Naive thymus-derived CD4-positive, alpha-beta T cell (primary cell): Measurements from ENCODE around the gene PSKH1. TPM values are rescaled to one million over a fixed set of nuclear protein-coding genes. Genes with fewer than 3 reads are reported as not detected.

Experiments used
- ATAC-seq: fragments of 150-1000 bp; cut with Tn5 transposase; 2 replicates; pipeline ENCODE4 v1.10.0; 2021; ENCODE audit warnings: mild to moderate bottlenecking, moderate library complexity
- CTCF ChIA-PET: fragments of 350-600 bp; sonication (Branson Sonifier 250); formaldehyde crosslinking; loops from one replicate; lab custom pipeline; 2021; ENCODE audit warnings: antibody characterized with exemption; lab: Charles Lee
- POLR2A ChIA-PET: fragments of 350-600 bp; sonication (Branson Sonifier 250); formaldehyde crosslinking; loops from one replicate; lab custom pipeline; 2021; ENCODE audit warnings: antibody characterized with exemption, inconsistent platforms; lab: Charles Lee
- DNase-seq, 9 donors: peaks; one replicate each; pipeline versions ENCODE4 v3.0.0 to v3.0.0-alpha.2; 2020 to 2022; ENCODE audit warnings: mixed read lengths in 1 of 9
- H3K27ac ChIP-seq: one replicate; pipeline ENCODE4 v1.7.0; 2013; ENCODE audit warnings: mild to moderate bottlenecking, low read depth, low read length, moderate library complexity
- H3K27me3 ChIP-seq, 2 donors: one replicate each; pipeline ENCODE4 v1.7.0; 2013; ENCODE audit warnings: low read length in 2 of 2, mild to moderate bottlenecking in 2 of 2, moderate library complexity in 2 of 2; ENCODE audit not compliant: control insufficient read depth in 2 of 2, insufficient read depth in 2 of 2
- H3K36me3 ChIP-seq, 3 experiments: 1 replicate in 2 of 3; 2 replicates in 1 of 3; pipeline ENCODE4 v1.7.0; 2013; ENCODE audit warnings: low read length in 3 of 3, mild to moderate bottlenecking in 3 of 3, moderate library complexity in 1 of 3; ENCODE audit not compliant: insufficient read depth in 3 of 3, control insufficient read depth in 2 of 3
- H3K4me1 ChIP-seq, 2 donors: one replicate each; pipeline ENCODE4 v1.7.0; 2013; ENCODE audit warnings: low read length in 2 of 2, mild to moderate bottlenecking in 2 of 2, moderate library complexity in 1 of 2; ENCODE audit not compliant: control insufficient read depth in 2 of 2, insufficient read depth in 2 of 2
- H3K4me3 ChIP-seq: 2 replicates; pipeline ENCODE4 v1.7.0; 2013; ENCODE audit warnings: mild to moderate bottlenecking, low read length
- H3K9me3 ChIP-seq, 3 experiments: 1 replicate in 2 of 3; 2 replicates in 1 of 3; pipeline ENCODE4 v1.7.0; 2013; ENCODE audit warnings: low read length in 3 of 3; ENCODE audit not compliant: control insufficient read depth in 2 of 3
- H3K27ac Mint-ChIP-seq, 9 donors: one replicate each; pipeline ENCODE4 v1.8.0; 2020 to 2022; ENCODE audit warnings: mixed read lengths in 9 of 9, mild to moderate bottlenecking in 8 of 9, moderate library complexity in 5 of 9, inconsistent platforms in 2 of 9
- H3K27me3 Mint-ChIP-seq, 5 donors: one replicate each; pipeline ENCODE4 v1.8.0; 2021 to 2022; ENCODE audit warnings: mixed read lengths in 5 of 5, mild to moderate bottlenecking in 1 of 5
- H3K36me3 Mint-ChIP-seq, 5 donors: one replicate each; pipeline ENCODE4 v1.8.0; 2020 to 2022; ENCODE audit warnings: mixed read lengths in 5 of 5, mild to moderate bottlenecking in 3 of 5, inconsistent platforms in 1 of 5
- H3K4me1 Mint-ChIP-seq, 7 donors: one replicate each; pipeline ENCODE4 v1.8.0; 2020 to 2022; ENCODE audit warnings: mixed read lengths in 7 of 7, mild to moderate bottlenecking in 3 of 7, inconsistent platforms in 1 of 7
- H3K4me3 Mint-ChIP-seq, 10 donors: one replicate each; pipeline ENCODE4 v1.8.0; 2020 to 2022; ENCODE audit warnings: mild to moderate bottlenecking in 10 of 10, mixed read lengths in 10 of 10, moderate library complexity in 6 of 10, inconsistent platforms in 2 of 10
- H3K9me3 Mint-ChIP-seq, 11 donors: one replicate each; pipeline ENCODE4 v1.8.0; 2020 to 2022; ENCODE audit warnings: mixed read lengths in 11 of 11, mild to moderate bottlenecking in 4 of 11, inconsistent platforms in 1 of 11, moderate library complexity in 1 of 11
- intact Hi-C, 2 donors: fragments of 100-400 bp; cut with micrococcal nuclease; formaldehyde crosslinking; loops; one replicate each; pipeline ENCODE4 v1.15.1; 2023
- polyA plus RNA-seq, 2 donors: library from polyadenylated mRNA; unstranded; fragments of 300-500 nt; fragmentation: Illumina TruSeq; gene quantifications; one replicate each; pipeline ENCODE4 v1.2.3, GENCODE V29; 2021
- total RNA-seq, 6 experiments: library from RNA in 5 of 6; stranded (reverse) in 5 of 6; gene quantifications; 1 replicate in 5 of 6; 2 replicates in 1 of 6; pipeline ENCODE4 v1.2.3 and lab custom pipeline; 2021 to 2026

Gene PSKH1
- total and polyA plus RNA-seq, 7 experiments from 2014 or later: 18.0 to 34.0 (median 23.3) TPM

DNA sequence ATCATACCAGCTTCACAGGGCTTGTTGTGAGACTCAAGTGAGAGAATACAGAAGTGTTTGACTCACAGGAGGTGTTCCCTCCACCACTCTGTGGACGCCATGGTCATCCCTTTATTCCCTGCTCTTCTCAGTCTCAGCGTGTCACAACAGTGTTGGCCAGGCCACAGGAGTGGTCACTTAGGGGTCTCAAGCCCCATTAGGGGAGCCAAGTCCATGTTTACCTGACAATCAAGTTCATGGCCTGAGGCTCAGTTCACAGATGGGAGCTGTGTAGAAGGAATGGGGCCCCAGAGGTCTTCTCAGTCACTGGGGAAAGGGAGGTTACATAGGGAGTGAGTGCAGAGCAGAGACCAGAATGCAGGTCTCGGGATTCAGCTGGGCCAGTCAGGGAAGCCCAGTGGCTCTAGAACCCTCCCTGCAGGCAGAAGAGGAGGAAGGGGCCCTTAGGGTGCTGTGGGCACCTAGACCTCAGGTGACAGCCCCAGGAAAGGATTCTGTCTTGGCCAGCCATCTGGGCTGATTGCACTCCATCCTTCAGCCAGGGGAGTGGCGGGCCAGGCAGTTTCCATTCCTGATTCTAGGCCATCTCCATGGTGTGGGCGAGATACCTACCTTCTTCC is 36.0 kb upstream of the PSKH1 start:
- intact Hi-C loops: no loop called here
- no peaks in the 10 kb centered on the region for H3K27me3 Mint-ChIP-seq
- Histone ChIP-seq H3K4me3 (no peak overlapping the region), H3K36me3 (peaks cover 0 to 24% (median 0%) of the 10 kb centered on the region in 3 experiments), H3K27ac (no peak overlapping the region), H3K27me3 (no peaks in the 10 kb centered on the region), H3K4me1 (peaks cover 0 to 7% of the 10 kb centered on the region in 2 donors), H3K9me3 (no peaks in the 10 kb centered on the region)
- H3K4me3 Mint-ChIP-seq: no peak overlapping the region
- DNase-seq: no peak
- H3K27ac Mint-ChIP-seq: peak overlapping the region in 8 of 9 donors; percentile 21 to 74 (median 33)
- H3K9me3 Mint-ChIP-seq: no peaks in the 10 kb centered on the region
- ChIA-PET CTCF (interaction anchor here (1.0 kb wide), 1 partner anchor 9 kb away, joined by 4 read pairs; no protein-coding TSS in a partner anchor), POLR2A (interaction anchor here (0.6 to 0.7 kb wide), 2 partner anchors 8 to 37 kb away, joined by 3 to 4 read pairs; no protein-coding TSS in a partner anchor)
- peaks cover 18 to 43% (median 37%) of the 10 kb centered on the region in 7 donors for H3K4me1 Mint-ChIP-seq
- H3K36me3 Mint-ChIP-seq: peaks cover 0 to 5% (median 0%) of the 10 kb centered on the region in 5 donors
- ATAC-seq: no peak

DNA sequence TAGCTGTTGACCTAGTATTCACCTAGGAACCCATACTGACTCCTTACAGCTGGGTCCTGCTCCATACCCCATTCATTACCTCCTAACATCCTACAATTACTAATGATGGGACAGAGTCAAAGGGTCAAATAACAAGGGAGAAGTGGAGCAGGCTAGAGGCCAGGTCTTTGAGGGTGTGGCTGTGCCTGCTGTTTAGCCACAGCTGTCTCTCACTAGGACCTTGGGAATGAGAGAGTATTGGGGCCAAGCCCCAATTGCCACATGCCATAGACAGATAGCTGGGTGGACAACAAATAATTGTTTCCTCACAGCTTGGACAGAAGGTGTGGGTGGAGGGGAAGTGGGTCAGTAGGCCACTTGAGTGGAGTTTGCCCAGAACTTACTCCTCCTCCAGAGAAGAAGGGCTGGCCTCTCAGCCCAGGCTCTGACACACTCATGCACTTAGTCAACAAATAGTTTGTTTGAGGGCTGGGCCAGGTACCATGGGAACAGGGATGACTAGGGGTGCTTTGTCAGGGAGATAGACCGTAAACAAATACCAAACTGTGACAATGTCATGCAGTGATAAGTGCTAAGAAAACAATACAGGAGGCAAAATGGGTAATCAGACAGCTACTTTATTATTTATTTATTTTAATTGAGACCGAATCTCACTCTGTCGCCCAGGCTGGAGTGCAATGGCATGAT is 35.4 kb upstream of the PSKH1 start:
- Histone ChIP-seq H3K27ac (no peak overlapping the region), H3K36me3 (peaks cover 0 to 30% (median 0%) of the 10 kb centered on the region in 3 experiments), H3K27me3 (no peaks in the 10 kb centered on the region), H3K4me1 (peaks cover 0 to 7% of the 10 kb centered on the region in 2 donors), H3K9me3 (no peaks in the 10 kb centered on the region), H3K4me3 (no peak overlapping the region)
- Mint-ChIP-seq H3K4me1 (peaks cover 21 to 47% (median 37%) of the 10 kb centered on the region in 7 donors), H3K27ac (peak overlapping the region in 7 of 9 donors; percentile 8 to 74 (median 34)), H3K9me3 (no peaks in the 10 kb centered on the region), H3K36me3 (peaks cover 0 to 5% (median 0%) of the 10 kb centered on the region in 5 donors), H3K4me3 (no peak overlapping the region), H3K27me3 (no peaks in the 10 kb centered on the region)
- intact Hi-C loops: no loop called here
- ATAC-seq (peak; percentile 78), DNase-seq (no peak)
- ChIA-PET CTCF (no interaction called here), POLR2A (interaction anchor here (0.6 kb wide), 1 partner anchor 9 kb away, joined by 4 read pairs; no protein-coding TSS in a partner anchor)

DNA sequence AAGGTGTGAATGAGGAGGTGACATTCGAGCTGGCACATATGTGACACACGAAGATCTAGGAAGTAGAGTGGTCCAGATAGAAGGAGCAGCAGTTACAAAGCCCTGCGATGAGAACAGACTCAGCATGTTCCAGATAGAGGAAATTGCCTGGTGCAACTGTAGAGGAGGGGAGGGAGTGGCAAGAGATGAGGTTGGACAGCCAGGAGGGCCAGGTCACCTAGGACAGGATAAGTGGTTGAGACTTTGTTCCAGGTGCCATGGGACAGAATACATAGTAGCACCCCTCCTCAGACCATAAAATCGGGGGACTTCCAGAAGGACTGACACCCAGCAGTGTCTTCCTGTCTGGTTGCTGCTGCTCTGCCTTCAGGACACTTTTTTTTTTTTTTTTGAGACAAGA is 34.6 kb upstream of the PSKH1 start:
- H3K9me3 ChIP-seq: no peaks in the 10 kb centered on the region
- DNase-seq (no peak), ATAC-seq (peak; percentile 11)
- Mint-ChIP-seq H3K9me3 (no peaks in the 10 kb centered on the region), H3K4me3 (no peak overlapping the region), H3K4me1 (peaks cover 23 to 47% (median 37%) of the 10 kb centered on the region in 7 donors), H3K36me3 (peaks cover 0 to 5% (median 0%) of the 10 kb centered on the region in 5 donors), H3K27me3 (no peaks in the 10 kb centered on the region), H3K27ac (peak overlapping the region in 7 of 9 donors; percentile 19 to 74 (median 56))
- peaks cover 0 to 7% of the 10 kb centered on the region in 2 donors for H3K4me1 ChIP-seq
- H3K36me3 ChIP-seq: peaks cover 0 to 37% (median 0%) of the 10 kb centered on the region in 3 experiments
- ChIA-PET CTCF (no interaction called here), POLR2A (interaction anchor here (0.7 kb wide), 1 partner anchor 33 kb away, joined by 3 read pairs; no protein-coding TSS in a partner anchor)
- intact Hi-C loops: no loop called here
- H3K27ac ChIP-seq: no peak overlapping the region
- no peaks in the 10 kb centered on the region for H3K27me3 ChIP-seq
- no peak overlapping the region for H3K4me3 ChIP-seq

DNA sequence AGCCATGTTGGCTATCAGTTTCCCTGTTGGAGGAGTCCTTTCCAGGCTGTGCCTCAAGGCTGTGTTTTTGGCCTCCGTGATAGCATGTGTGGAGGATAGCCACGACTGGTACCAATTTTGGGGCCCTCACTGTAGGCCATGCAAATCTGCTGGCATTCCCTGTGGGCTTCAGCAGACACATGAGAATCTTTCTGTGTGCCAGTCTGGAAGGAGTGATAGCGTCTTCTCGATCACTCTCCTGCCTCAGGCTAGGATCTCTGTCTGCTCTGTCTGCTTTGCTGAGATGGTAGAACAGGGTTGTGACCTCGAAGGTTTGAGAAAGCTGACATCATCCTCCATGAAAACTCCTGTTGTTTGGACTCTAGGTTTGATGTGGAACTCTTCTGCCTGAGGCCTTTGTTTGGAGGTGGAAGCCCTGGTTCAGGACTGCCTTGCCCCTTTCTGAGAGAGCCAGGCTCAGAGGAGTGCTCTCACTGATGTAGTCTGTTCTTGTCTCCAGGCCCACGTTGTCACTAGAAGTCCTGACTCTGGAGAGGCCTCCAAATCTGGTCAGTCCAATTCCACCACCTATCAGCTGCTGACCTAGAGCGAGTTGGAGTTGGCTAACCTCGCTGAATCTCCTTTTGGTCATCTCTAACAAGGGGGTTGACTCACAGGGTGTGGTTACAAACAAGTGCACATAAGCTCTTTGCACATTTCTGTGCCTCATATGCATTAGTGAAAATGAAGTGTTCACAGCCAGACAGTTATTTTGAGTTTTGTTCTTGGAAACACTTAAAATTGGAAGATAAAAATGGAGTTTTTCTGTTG is 32.3 kb upstream of the PSKH1 start:
- intact Hi-C loops: no loop called here
- H3K4me3 ChIP-seq: no peak overlapping the region
- no peaks in the 10 kb centered on the region for H3K27me3 Mint-ChIP-seq
- H3K27ac ChIP-seq: no peak overlapping the region
- no peaks in the 10 kb centered on the region for H3K27me3 ChIP-seq
- peaks cover 18 to 40% (median 27%) of the 10 kb centered on the region in 7 donors for H3K4me1 Mint-ChIP-seq
- H3K4me3 Mint-ChIP-seq: no peak overlapping the region
- DNase-seq (no peak), ATAC-seq (no peak)
- no peaks in the 10 kb centered on the region for H3K9me3 ChIP-seq
- no peaks in the 10 kb centered on the region for H3K9me3 Mint-ChIP-seq
- H3K36me3 Mint-ChIP-seq: peaks cover 0 to 5% (median 0%) of the 10 kb centered on the region in 5 donors
- CTCF ChIA-PET: interaction anchor here (1.1 kb wide), 1 partner anchor 44 kb away, joined by 4 read pairs; no protein-coding TSS in a partner anchor
- peaks cover 0 to 37% (median 0%) of the 10 kb centered on the region in 3 experiments for H3K36me3 ChIP-seq
- H3K27ac Mint-ChIP-seq: peak overlapping the region in 4 of 9 donors; percentile 38 to 62 (median 44)
- H3K4me1 ChIP-seq: peaks cover 0 to 7% of the 10 kb centered on the region in 2 donors
- POLR2A ChIA-PET: interaction anchor here (0.6 to 0.9 kb wide), 2 partner anchors 17 to 76 kb away, joined by 3 to 5 read pairs; partner anchors contain the start of gene PSMB10

DNA sequence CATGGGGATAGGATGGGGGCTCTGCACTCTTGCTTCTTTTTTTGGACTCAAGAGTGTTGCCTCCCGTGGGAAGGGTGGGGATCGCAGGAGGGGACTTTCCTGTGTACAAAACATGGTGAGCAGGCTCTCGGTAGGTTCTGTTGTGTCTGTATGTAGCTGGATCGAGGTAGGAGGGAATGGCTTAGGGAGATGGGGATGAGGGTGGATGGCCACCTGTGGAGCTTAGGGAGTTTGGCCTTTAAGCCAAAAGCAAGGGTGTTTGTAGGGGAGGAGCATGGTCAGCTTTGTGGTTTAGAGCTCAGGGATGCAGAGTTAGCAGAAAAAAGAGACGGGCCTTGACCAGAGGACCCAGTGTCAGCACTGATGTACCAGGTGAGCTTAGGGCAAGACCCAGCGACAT is 31.2 kb upstream of the PSKH1 start:
- H3K4me1 ChIP-seq: peaks cover 0 to 7% of the 10 kb centered on the region in 2 donors
- H3K27me3 ChIP-seq: no peaks in the 10 kb centered on the region
- H3K4me3 ChIP-seq: no peak overlapping the region
- Mint-ChIP-seq H3K36me3 (peaks cover 0 to 6% (median 0%) of the 10 kb centered on the region in 5 donors), H3K27ac (peak overlapping the region in 3 of 9 donors; percentile 6 to 78 (median 44)), H3K4me1 (peaks cover 18 to 37% (median 26%) of the 10 kb centered on the region in 7 donors), H3K4me3 (peak overlapping the region in 1 of 10 donors; percentile 69), H3K9me3 (no peaks in the 10 kb centered on the region), H3K27me3 (no peaks in the 10 kb centered on the region)
- intact Hi-C loops: no loop called here
- peaks cover 0 to 40% (median 0%) of the 10 kb centered on the region in 3 experiments for H3K36me3 ChIP-seq
- H3K27ac ChIP-seq: no peak overlapping the region
- ChIA-PET POLR2A (interaction anchor here (0.6 to 1.8 kb wide), 2 partner anchors 19 to 1315 kb away, joined by 3 to 5 read pairs; no protein-coding TSS in a partner anchor), CTCF (interaction anchor here (0.8 kb wide), 1 partner anchor 77 kb away, joined by 3 read pairs; no protein-coding TSS in a partner anchor)
- ATAC-seq: no peak
- no peak for DNase-seq
- no peaks in the 10 kb centered on the region for H3K9me3 ChIP-seq
